K562 (cell line): ENCODE results near the gene C1orf174. TPM values are rescaled to one million over a fixed set of nuclear protein-coding genes. Genes with fewer than 3 reads are reported as not detected.

Source experiments
- ATAC-seq: fragments of 200-7000 bp; cut with Tn5 transposase; 3 replicates; pipeline ENCODE4 v1.9.1; 2020; ENCODE audit warnings: moderate library complexity
- BruUV-seq: library from RNA; stranded (reverse); fragments of 400-500 nt; replicated peaks from 2 replicates; lab custom pipeline; 2021; lab: Mats Ljungman, UMichigan
- CTCF ChIA-PET: fragments of 300-600 bp; formaldehyde crosslinking; extraction: SDS; loops from one replicate; lab custom pipeline; 2021; ENCODE audit warnings: low intra/inter-chr PET ratio; lab: Yijun Ruan, JAX
- POLR2A ChIA-PET: fragments of 300-600, 350-650 bp; sonication (Branson Sonifier 250); formaldehyde crosslinking; extraction: SDS; loops from one replicate; lab custom pipeline; 2021; ENCODE audit warnings: antibody characterized with exemption, inconsistent platforms; lab: Yijun Ruan, JAX
- DNase-seq, 4 experiments: peaks; one replicate each; pipeline versions ENCODE4 v3.0.0 to v3.0.0-alpha.2; 2011 to 2018; ENCODE audit warnings: low spot score in 3 of 4, mixed read lengths in 3 of 4; ENCODE audit errors: extremely low read depth in 1 of 4
- FAIRE-seq: peaks from 2 replicates; lab custom pipeline; 2011; peaks lifted over from hg19 to GRCh38; lab: Jason Lieb, UNC
- H2AFZ ChIP-seq: 2 replicates; pipeline ENCODE4 v1.6.0; 2011; ENCODE audit warnings: low read depth, low read length, control low read depth, inconsistent platforms
- H3K27ac ChIP-seq: fragments of 200-600 bp; 3 replicates; pipeline ENCODE4 v1.8.0; 2011; ENCODE audit warnings: low read depth, mild to moderate bottlenecking, control low read depth, inconsistent platforms, low read length, moderate library complexity, mixed read lengths; ENCODE audit errors: extremely low read depth
- H3K27me3 ChIP-seq, 2 experiments: fragments of 300-600 bp in 1 of 2; 2 replicates in 1 of 2; 3 replicates in 1 of 2; pipeline versions ENCODE4 v1.6.0 to v1.8.0; 2011; ENCODE audit warnings: inconsistent platforms in 2 of 2, low read length in 2 of 2, mild to moderate bottlenecking in 1 of 2, mixed read lengths in 1 of 2, moderate library complexity in 1 of 2; ENCODE audit not compliant: control insufficient read depth in 2 of 2, insufficient read depth in 2 of 2
- H3K36me3 ChIP-seq: fragments of 300-600 bp; 3 replicates; pipeline ENCODE4 v1.8.0; 2011; ENCODE audit warnings: mild to moderate bottlenecking, low read length, inconsistent platforms; ENCODE audit not compliant: control insufficient read depth, insufficient read depth
- H3K4me1 ChIP-seq, 2 experiments: fragments of 200-600 bp in 1 of 2; replicated peaks in 1 of 2; 2 replicates in 1 of 2; 3 replicates in 1 of 2; pipeline versions ENCODE4 v1.5.1 to v1.8.0; 2011; ENCODE audit warnings: inconsistent platforms in 2 of 2, low read length in 2 of 2, mild to moderate bottlenecking in 1 of 2, mixed read lengths in 1 of 2, moderate library complexity in 1 of 2; ENCODE audit not compliant: control insufficient read depth in 2 of 2, insufficient read depth in 2 of 2
- H3K4me2 ChIP-seq: 2 replicates; pipeline ENCODE4 v1.6.1; 2011; ENCODE audit warnings: low read length, control low read depth, inconsistent platforms, mixed read lengths; ENCODE audit not compliant: insufficient read depth
- H3K4me3 ChIP-seq: fragments of 200-600 bp; sonication (generic), shearing (Covaris generic); 2 replicates; pipeline ENCODE4 v1.5.1; 2016; ENCODE audit warnings: control low read depth, inconsistent platforms
- H3K79me2 ChIP-seq: fragments of 200-600 bp; 3 replicates; pipeline ENCODE4 v1.8.0; 2011; ENCODE audit warnings: low read length, inconsistent platforms; ENCODE audit not compliant: control insufficient read depth, insufficient read depth
- H3K9ac ChIP-seq, 2 experiments: 2 replicates each; pipeline versions ENCODE4 v1.6.0 to v1.6.1; 2011; ENCODE audit warnings: low read depth in 2 of 2, low read length in 2 of 2, control low read depth in 1 of 2, inconsistent platforms in 1 of 2, mild to moderate bottlenecking in 1 of 2, mixed read lengths in 1 of 2; ENCODE audit not compliant: insufficient read depth in 1 of 2
- H3K9me1 ChIP-seq: one replicate; pipeline ENCODE4 v1.6.0; 2011; ENCODE audit warnings: inconsistent platforms, mild to moderate bottlenecking, low read length, moderate library complexity; ENCODE audit not compliant: control insufficient read depth, insufficient read depth
- H3K9me3 ChIP-seq: replicated peaks from 2 replicates; pipeline ENCODE4 v1.5.1; 2011; ENCODE audit warnings: low read depth, low read length, inconsistent platforms; ENCODE audit not compliant: control insufficient read depth, insufficient read depth
- H4K20me1 ChIP-seq: replicated peaks from 2 replicates; pipeline ENCODE4 v1.6.1; 2011; ENCODE audit warnings: low read length, inconsistent platforms, mixed read lengths; ENCODE audit not compliant: control insufficient read depth, insufficient read depth
- CBX1 ChIP-seq: sonication (generic); IDR thresholded peaks from 2 replicates; pipeline ENCODE4 v1.6.1; 2016; ENCODE audit warnings: antibody characterized with exemption, low read depth, mild to moderate bottlenecking
- CBX5 ChIP-seq: IDR thresholded peaks from 2 replicates; pipeline ENCODE4 v1.6.1; 2014; ENCODE audit warnings: low read depth, borderline replicate concordance
- ELF4 ChIP-seq: fragments of 450-650 bp; formaldehyde crosslinking; IDR thresholded peaks from 2 replicates; pipeline ENCODE4 v1.4.0; 2022; ENCODE audit warnings: missing genetic modification characterization
- HDGF ChIP-seq: fragments of 450-650 bp; IDR thresholded peaks from 2 replicates; pipeline ENCODE4 v1.6.1; 2016
- KAT7 ChIP-seq: sonication (generic); formaldehyde crosslinking; IDR thresholded peaks from 2 replicates; pipeline ENCODE4 v1.8.0; 2022; ENCODE audit warnings: missing genetic modification reagents, mild to moderate bottlenecking, borderline replicate concordance
- KAT8 ChIP-seq: fragments of 450-650 bp; IDR thresholded peaks from 2 replicates; pipeline ENCODE4 v1.6.1; 2016; ENCODE audit warnings: low read depth, mild to moderate bottlenecking
- KDM5B ChIP-seq: fragments of 200-600 bp; sonication (generic); IDR thresholded peaks from 2 replicates; pipeline ENCODE4 v1.6.1; 2012; ENCODE audit warnings: low read depth, mild to moderate bottlenecking, moderate library complexity, low read length, control low read depth, inconsistent platforms; ENCODE audit not compliant: insufficient replicate concordance
- KLF13 ChIP-seq: fragments of 450-650 bp; IDR thresholded peaks from 2 replicates; pipeline ENCODE4 v1.6.1; 2016; ENCODE audit warnings: missing genetic modification characterization, low read depth, mild to moderate bottlenecking, missing compliant biosample characterization, moderate library complexity, borderline replicate concordance
- NCOR1 ChIP-seq: fragments of 450-650 bp; IDR thresholded peaks from 2 replicates; pipeline ENCODE4 v1.6.1; 2016; ENCODE audit warnings: mild to moderate bottlenecking, moderate library complexity
- RAD21 ChIP-seq, 2 experiments: fragments of 250-450 bp in 1 of 2; fragments of 450-650 bp in 1 of 2; sonication (Bioruptor Pico) in 1 of 2; formaldehyde crosslinking in 1 of 2; IDR thresholded peaks in 1 of 2; conservative IDR thresholded peaks in 1 of 2; 2 replicates each; pipeline versions ENCODE4 v1.4.0 to v1.8.0; 2020 to 2022; ENCODE audit warnings: mild to moderate bottlenecking in 2 of 2, moderate library complexity in 1 of 2
- RBM22 ChIP-seq: fragments of 200-400 bp; formaldehyde crosslinking; IDR thresholded peaks from 2 replicates; pipeline ENCODE4 v1.6.1; 2018; ENCODE audit warnings: low read length, low read depth; ENCODE audit not compliant: poor library complexity, severe bottlenecking
- SIN3B ChIP-seq: fragments of 450-650 bp; IDR thresholded peaks from 2 replicates; pipeline ENCODE4 v1.6.1; 2017; ENCODE audit warnings: low read depth, mild to moderate bottlenecking, moderate library complexity
- ZBTB33 ChIP-seq: sonication (generic); formaldehyde crosslinking; IDR thresholded peaks from 2 replicates; pipeline ENCODE4 v1.8.1; 2023; ENCODE audit warnings: mild to moderate bottlenecking, missing genetic modification reagents
- ZHX1 ChIP-seq: fragments of 150-350 bp; conservative IDR thresholded peaks from 2 replicates; pipeline ENCODE4 v1.6.1; 2014; ENCODE audit warnings: low read length
- ZNF124 ChIP-seq: sonication (generic); formaldehyde crosslinking; IDR thresholded peaks from 2 replicates; pipeline ENCODE4 v1.8.1; 2022; ENCODE audit warnings: missing genetic modification reagents
- ZNF280A ChIP-seq: fragments of 450-650 bp; IDR thresholded peaks from 2 replicates; pipeline ENCODE4 v1.6.1; 2018; ENCODE audit warnings: mild to moderate bottlenecking, low read depth; ENCODE audit not compliant: partially characterized antibody
- WGBS: fragments of 100-300 bp; shearing (Covaris generic); methylation state at CpG from one replicate; pipeline ENCODE4 v1.1.6; 2016; ENCODE audit warnings: low coverage, mixed read lengths; ENCODE audit not compliant: insufficient coverage; ENCODE audit errors: missing lambda C conversion rate; 5-methylcytosine and 5-hydroxymethylcytosine counted together
- in situ Hi-C: fragments of 300-500 bp; cut with MboI; formaldehyde crosslinking; loops from 4 replicates; pipeline ENCODE4 v1.15.0; 2018; ENCODE audit warnings: inconsistent platforms, mixed read lengths
- intact Hi-C: fragments of 100-400 bp; cut with micrococcal nuclease; formaldehyde crosslinking; loops from 2 replicates; pipeline ENCODE4 v1.14.2; 2022
- polyA plus RNA-seq, 8 experiments: library from polyadenylated mRNA; depleted of rRNA in 4 of 8; stranded (reverse) in 5 of 8; unstranded in 3 of 8; fragments of >200 nt; fragmentation: Nextera tagmentation in 2 of 8; fragmentation: Illumina TruSeq in 1 of 8; extraction: Ambion mirVana in 2 of 8; extraction: Trizol in 1 of 8; gene quantifications; 2 replicates each; pipeline versions ENCODE4 v1.2.1 to v1.2.3, GENCODE V29; 2011 to 2014; ENCODE audit warnings: inconsistent platforms in 1 of 8, missing spikeins in 1 of 8
- total RNA-seq, 7 experiments: library from RNA; depleted of rRNA in 6 of 7; stranded (reverse); fragments of >200 nt in 6 of 7; fragmentation: Illumina TruSeq in 2 of 7; extraction: Trizol in 2 of 7; gene quantifications; 2 replicates each; pipeline versions ENCODE4 v1.2.1 to v1.2.3, GENCODE V29; 2011 to 2021; ENCODE audit warnings: low replicate concordance in 1 of 7

C1orf174 gene
- total and polyA plus RNA-seq, 9 of the 15 experiments (the other 6 are each of a cell fraction or from before 2014, with no cell fraction given) = 38.5 to 64.9 (median 45.4) TPM

DNA sequence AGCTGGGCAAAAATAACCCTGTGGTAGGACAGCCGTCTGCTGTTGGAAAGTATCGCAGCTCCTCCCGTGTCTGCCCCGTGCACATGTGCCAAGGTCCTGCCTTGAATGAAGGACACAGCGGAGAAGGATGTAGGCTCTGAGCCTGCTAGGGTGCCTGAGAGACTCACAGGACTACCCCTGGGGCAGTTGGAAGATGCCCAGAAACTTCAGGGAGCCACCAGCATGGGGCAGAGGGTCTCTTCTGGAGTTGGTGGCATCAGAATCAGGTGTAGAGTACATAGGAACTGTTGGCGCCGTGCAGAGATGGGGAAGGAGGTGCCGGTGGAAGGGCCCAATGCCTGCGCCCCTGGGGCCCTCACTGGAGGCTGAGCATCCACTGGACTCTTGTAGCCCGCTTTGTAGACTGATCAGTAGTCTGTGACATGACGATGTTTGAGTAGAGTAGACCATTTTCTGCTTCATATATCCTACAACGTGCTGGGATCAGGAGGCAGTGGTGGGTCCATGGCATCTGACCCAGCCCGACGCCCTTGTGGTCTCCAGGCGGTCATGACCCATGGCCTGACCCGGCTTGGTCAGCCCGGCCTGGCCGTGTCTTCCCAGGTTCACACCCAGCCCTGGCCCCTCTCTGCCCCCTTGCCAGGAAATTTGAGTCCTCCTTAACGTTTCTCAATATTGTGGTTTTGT lies 5.3 kb upstream of the C1orf174 start:
- H4K20me1 ChIP-seq = peaks cover 6% of the 10 kb centered on the region; the same call in 1 of the 2 replicates
- WGBS = 50% methylated on average over 19 of the region's 19 CpGs
- no peak overlapping the region for H3K27ac ChIP-seq
- H3K27me3 ChIP-seq = peaks cover 0 to 5% of the 10 kb centered on the region in 2 experiments; a peak in 4 of 5 replicates
- H3K9me3 ChIP-seq = no peaks in the 10 kb centered on the region
- ATAC-seq (no peak), DNase-seq (no peak), FAIRE-seq (no peak)
- no peak overlapping the region for H2AFZ ChIP-seq
- no peaks in the 10 kb centered on the region for H3K9me1 ChIP-seq
- no peaks in the 10 kb centered on the region for H3K36me3 ChIP-seq
- POLR2A ChIA-PET = interaction anchor here (1.0 kb wide), 1 partner anchor 71 kb away, joined by 3 read pairs; no protein-coding TSS in a partner anchor
- H3K4me3 ChIP-seq = no peak overlapping the region
- H3K9ac ChIP-seq = no peak overlapping the region
- H3K79me2 ChIP-seq = no peaks in the 10 kb centered on the region
- peaks cover 10 to 61% of the 10 kb centered on the region in 2 experiments; a peak in 4 of 5 replicates for H3K4me1 ChIP-seq
- in situ Hi-C loops = no loop called here
- no TSS peak for BruUV-seq
- intact Hi-C loops = no loop called here
- H3K4me2 ChIP-seq = no peak overlapping the region
- CTCF ChIA-PET = no interaction called here
- TF ChIP-seq CBX1 = no peak
- no peak for TF ChIP-seq ZNF280A
- no peak for TF ChIP-seq KAT8
- no peak for TF ChIP-seq KAT7 (CRISPR knock-in tag)
- no peak for TF ChIP-seq NCOR1
- no peak for TF ChIP-seq SIN3B
- TF ChIP-seq ZBTB33 = no peak
- no peak for TF ChIP-seq ZNF124
- TF ChIP-seq ELF4 (CRISPR knock-in tag) = no peak
- TF ChIP-seq RAD21 (CRISPR knock-in tag; conservative IDR thresholded peaks at IDR 0.05 in 1 of 2, IDR thresholded peaks at IDR 0.05 in 1 of 2) = no peak
- TF ChIP-seq CBX5 = no peak
- TF ChIP-seq KLF13 (tag) = no peak
- TF ChIP-seq RBM22 = no peak
- no peak for TF ChIP-seq HDGF
- TF ChIP-seq KDM5B = no peak
- no peak for TF ChIP-seq ZHX1
